Endometrium (tissue), 2 donors: ENCODE measurements around the gene HELZ2.
"Not testable (repeated sequence)": the region's sequence is repeated elsewhere in the genome, so short reads cannot be mapped to it uniquely, and the experiment has no call there.

Experiments used
- FAIRE-seq: peaks from 2 replicates; lab custom pipeline; 2012; peaks lifted over from hg19 to GRCh38; lab: Jason Lieb, UNC
- donor health status: control.
- donor health status: control.

The HELZ2 gene

DNA sequence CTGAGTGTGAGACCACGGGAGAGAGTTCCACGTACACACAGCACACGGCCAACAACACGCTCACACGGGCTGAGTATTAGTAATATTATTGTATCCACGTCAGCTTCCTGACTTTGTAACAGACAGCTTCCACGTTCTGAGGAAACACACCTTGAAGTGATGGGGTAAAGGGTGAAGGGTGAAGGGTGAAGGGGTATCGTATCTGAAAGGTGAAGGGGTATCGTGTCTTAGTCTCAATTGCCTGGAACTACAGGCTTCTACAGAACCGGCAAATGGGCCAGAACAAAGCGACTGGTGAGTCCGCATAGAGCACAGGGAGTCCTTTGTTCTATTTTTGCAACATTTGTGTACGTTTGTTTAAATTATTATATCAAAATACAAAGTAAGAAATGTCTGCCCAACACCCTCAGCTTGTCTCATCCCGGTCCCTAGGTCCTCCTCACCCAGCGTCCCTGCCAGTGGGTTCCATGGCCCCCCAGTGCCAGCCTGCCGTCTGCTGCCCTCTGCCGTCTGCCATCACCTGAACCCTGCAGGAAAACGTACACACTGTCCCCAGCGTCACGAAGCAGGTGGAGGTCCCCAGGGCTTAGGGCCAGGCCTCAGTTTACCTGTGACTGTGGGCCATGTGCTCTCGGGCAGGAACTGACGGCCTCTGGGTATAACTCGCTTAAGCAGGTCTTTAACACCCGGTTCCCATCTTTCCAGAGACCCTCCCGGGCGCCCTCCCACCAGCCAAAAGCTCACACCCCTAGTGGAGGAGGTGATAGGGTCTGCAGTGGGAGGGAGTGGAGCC, 4.4 kb upstream of the HELZ2 start:
- FAIRE-seq, result no peak

- FAIRE-seq, result no peak
Measured at GRCh38 chr20:63577317-63577894, 3.4 kb upstream of the HELZ2 start.

- no peak for FAIRE-seq
Measured at GRCh38 chr20:63576311-63576710, 2.3 kb upstream of the HELZ2 start.

- no peak for FAIRE-seq
Measured at GRCh38 chr20:63574829-63575743, 1.0 kb upstream of the HELZ2 start.

DNA sequence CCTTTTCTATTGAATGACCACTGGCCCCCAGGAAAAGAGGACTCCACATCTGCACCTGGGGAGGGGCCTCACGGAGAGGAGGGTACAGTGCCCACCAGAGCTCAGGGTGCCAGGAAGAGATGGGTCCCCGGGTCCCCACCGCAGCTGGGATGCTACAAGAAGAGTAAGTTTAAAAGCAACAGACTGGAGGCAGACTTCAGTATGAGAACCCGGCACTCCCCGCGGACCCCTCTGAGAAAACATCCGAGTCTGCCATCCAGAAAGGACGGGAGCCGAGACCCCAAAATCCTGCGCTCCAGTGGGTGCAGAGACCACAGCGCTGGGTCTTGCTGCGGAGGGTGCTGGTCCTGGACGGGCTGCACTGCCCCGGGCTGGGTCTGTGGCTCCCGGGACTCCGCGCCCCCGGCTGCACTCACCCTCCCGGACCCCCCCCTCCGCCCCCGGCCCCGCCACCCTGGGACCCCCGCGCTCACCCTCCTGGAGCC, 350 bp downstream of the HELZ2 start:
- no peak for FAIRE-seq

- no peak for FAIRE-seq
Measured at GRCh38 chr20:63572788-63573646, 1.0 kb downstream of the HELZ2 start.

GRCh38 chr20:63572071-63572787, 1.8 kb downstream of the HELZ2 start:
- FAIRE-seq, result no peak

- not testable (repeated sequence) for FAIRE-seq
Measured at GRCh38 chr20:63571087-63571478, 3.0 kb downstream of the HELZ2 start.

GRCh38 chr20:63570281-63571086, 3.6 kb downstream of the HELZ2 start:
- FAIRE-seq, result no peak

DNA sequence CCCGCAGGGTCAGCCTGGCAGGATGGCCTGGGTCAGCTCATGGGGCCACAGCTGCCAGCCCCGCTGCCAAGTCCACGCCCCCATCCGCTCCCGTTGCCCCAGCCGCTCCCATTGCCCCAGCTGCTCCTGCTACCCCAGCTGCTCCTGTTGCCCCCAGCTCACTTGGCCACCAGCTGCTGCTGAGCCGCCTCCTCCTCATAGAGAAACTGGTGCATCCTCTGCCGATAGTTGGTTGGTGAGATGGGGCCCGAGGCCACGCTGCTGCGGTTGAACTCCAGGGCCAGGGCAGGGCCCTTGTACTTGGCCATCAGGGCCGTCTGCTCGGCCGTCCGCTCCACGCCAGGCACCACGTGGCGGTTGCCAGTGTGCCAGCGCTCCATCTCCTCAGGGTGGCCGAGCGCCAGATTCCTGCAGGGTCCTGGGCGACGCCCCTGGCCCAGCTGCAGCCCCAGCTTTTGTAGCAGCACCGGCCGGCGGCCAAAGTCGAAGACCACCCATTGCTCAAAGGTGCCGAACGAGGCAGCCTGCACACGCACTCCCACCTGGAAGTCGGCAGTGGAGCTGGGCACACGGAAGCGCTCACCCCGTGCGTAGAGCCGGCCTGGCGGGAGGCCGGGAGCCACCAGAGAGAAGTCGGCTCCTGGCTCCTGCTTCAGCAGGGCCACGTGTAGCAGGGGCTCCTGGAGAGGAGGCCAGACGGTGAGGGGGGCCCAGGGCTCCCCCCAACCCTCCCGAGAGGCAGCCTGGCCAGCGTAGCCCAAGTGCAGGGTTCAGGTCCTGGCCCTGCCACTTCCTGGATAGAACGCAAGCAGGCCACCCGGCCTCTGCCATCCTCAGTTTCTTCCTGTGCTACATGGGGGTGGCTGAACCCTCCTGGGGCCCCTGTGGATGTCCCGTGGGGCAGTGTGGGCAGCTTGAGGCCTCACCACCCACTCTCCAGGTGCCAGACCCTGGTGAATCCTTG, 4.8 kb downstream of the HELZ2 start:
- no peak for FAIRE-seq

DNA sequence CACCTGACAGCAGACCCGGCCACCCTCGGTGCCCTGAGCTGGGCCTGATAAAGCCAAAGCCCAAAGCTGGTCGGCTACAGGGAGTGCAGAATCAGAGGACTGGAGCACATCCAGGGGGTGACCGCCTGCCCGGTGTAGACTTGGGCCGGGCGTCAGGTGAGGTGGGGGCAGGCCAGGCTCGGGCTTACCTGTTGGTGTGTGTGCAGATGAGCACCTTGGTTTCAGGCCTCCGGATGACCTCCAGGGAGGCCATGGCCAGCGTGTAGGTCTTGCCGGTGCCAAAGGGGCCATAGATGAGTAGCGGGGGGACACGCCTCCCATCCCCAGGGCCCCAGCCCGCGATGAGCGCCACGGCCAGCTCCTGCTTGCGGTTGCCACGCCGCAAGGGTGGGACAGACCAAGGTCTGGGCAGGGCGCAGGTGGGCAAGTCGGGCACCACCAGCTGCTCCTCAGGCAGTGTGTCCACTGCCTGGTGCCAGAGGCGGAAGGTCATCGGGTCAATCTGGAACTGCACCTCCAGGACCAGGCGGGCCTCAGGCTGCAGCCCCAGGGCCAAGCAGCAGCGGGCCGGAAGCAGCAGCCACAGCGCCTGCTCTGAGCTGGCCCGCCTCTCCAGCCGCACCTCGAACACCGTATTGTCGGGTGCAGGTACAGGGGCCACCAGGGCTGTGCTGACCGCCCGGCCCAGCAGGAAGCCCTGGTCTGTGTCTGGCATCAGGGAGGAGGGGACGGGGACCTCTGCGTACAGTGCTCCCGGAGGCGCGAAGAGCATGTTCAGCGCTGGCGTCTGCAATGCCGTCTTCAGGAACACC, 5.7 kb downstream of the HELZ2 start:
- no peak for FAIRE-seq

GRCh38 chr20:63567386-63568169, 6.5 kb downstream of the HELZ2 start:
- FAIRE-seq, result no peak

GRCh38 chr20:63567136-63567385, 7.0 kb downstream of the HELZ2 start:
- FAIRE-seq, result no peak

GRCh38 chr20:63566395-63567135, 7.5 kb downstream of the HELZ2 start:
- no peak for FAIRE-seq

DNA sequence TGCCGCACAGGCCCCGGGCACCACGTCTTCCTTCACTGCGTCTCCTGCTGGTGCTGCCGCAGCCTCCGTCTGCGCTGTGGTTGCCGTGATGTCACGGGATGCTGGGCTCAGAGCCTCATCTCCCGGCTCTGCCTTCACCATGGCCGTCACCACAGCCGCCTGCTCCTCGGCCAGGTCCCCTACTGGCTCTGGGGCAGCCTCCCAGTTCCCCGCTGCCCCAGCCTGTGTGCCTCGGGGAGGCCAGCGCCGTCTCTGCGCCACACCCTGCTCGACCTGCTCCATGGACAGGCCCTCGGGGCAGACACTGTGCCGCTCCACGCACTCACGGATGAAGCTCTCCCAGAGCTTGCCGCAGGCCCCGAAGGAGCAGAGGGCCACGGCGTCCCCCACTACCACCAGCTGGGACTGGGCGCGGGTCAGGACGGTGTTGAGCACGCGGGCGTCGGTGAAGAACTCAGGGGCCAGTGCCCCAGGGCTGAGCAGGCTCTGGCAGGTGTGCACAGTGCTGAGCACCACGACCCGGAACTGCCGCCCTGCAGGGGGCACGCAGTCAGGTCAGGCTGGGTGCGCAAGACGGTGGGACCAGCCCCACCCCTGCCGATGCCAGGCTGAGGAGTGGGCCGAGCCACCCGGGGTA, 8.2 kb downstream of the HELZ2 start:
- FAIRE-seq, result no peak

- FAIRE-seq, result no peak
Measured at GRCh38 chr20:63565021-63565698, 8.9 kb downstream of the HELZ2 start.
